ENCODE measurements around the gene EFEMP2.
"Not testable (repeated sequence)": the region's sequence is repeated elsewhere in the genome, so short reads cannot be mapped to it uniquely, and the experiment has no call there.

Gene EFEMP2

GRCh38 chr11:65853246-65853979 is 19.2 kb downstream of the EFEMP2 start:
- no peak for DNase-seq

GRCh38 chr11:65852508-65853245 is 19.9 kb downstream of the EFEMP2 start:
- no peak for DNase-seq

GRCh38 chr11:65851811-65852507 is 20.6 kb downstream of the EFEMP2 start:
- DNase-seq: no peak

- no peak for DNase-seq
These were observed 21.5 kb downstream of the EFEMP2 start for GRCh38 chr11:65851083-65851579.

DNA sequence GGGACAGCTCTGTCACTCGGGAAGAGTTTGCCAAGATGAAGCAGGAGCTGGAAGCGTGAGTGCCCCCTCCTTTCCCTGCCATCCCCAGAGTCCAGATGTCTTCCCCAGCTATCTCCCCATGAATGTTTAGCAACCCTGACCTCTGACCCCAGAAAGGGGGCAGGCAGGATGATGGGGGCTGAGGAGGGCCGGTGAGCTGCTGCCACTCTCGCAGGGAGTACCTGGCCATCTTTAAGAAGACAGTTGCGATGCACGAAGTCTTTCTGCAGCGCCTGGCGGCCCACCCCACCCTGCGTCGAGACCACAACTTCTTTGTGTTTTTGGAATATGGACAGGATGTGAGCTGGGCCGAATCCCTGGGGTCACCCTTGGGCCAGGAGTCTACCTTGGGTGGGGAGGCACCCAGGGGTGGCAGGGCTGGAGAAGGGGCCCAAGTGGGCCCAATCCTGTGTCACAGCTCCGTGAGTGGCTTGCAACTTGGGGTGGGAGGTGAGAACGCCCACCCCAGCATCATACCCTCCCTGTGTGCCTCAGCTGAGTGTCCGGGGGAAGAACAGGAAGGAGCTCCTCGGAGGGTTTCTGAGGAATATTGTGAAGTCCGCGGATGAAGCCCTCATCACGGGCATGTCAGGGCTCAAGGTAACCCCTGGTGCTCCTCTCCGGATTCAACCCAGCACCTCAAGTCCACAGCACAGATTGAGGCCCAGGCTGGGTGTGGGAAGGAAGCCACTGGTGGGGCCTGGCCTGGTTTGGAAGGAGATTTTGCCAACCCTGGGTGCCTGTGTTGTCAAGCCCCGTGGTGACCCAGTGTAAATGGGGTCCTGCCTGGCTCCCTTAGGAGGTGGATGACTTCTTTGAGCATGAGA is 22.1 kb downstream of the EFEMP2 start:
- DNase-seq: no peak

DNA sequence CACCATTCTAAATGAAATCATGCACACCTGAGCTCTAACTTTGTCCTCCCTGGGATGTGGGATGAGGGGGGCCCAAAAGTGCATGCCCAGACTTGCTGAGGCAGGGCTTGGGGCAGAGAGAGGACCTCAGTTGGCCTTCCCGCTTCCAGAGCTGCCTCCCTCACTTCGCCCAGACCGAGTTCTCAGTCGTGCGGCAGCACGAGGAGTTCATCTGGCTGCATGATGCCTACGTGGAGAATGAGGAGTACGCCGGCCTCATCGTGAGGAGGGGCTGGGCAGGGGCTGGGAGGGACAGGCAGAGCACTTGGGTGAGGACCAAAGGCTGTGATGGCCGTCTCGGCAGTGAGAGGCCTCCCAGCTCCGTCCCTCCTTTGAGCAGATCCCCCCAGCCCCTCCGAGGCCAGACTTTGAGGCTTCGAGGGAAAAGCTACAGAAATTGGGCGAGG is 22.8 kb downstream of the EFEMP2 start:
- no peak for DNase-seq

- DNase-seq: no peak
These were observed 23.2 kb downstream of the EFEMP2 start for GRCh38 chr11:65849366-65849765.

DNA sequence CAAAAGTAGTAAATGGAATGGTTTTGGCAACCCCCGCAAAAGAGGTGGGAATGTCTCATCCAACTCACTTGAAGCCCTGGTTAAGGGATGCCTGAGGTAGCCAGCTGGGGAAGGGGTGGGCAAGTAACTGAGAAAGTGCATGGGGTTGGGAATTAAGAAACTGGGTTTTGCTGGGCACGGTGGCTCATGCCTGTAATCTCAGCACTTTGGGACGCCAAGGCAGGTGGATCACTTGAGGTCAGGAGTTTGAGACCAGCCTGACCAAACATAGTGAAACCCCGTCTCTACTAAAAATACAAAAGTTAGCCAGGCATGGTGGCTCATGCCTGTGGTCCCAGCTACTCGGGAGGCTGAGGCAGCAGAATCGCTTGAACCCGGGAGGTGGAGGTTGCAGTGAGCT is 23.9 kb downstream of the EFEMP2 start:
- not testable (repeated sequence) for DNase-seq

- DNase-seq: no peak
These were observed 24.9 kb downstream of the EFEMP2 start for GRCh38 chr11:65847746-65848145.

- no peak for DNase-seq
These were observed 28.2 kb downstream of the EFEMP2 start for GRCh38 chr11:65844231-65844872.

DNA sequence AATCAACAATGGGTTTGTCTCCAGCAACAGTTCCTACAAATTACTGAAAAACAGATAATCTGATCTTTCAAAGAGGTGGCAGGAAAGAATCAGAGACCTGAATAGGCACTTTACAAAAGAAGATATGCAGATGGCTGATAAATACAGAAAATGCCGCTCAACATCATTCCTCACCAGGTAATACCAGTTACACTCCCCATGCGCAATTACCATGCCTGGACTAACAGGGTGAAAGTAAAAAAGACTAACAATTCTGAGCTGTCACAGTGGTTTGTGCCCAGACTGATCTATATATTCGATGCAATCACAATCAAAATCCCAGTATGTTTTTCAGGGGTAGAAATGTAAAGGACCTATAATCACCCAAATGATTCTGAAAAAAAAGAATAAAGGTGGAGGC is 28.8 kb downstream of the EFEMP2 start:
- no peak for DNase-seq

- DNase-seq: no peak
These were observed 30.5 kb downstream of the EFEMP2 start for GRCh38 chr11:65842144-65842543.

GRCh38 chr11:65834202-65834601 is 38.4 kb downstream of the EFEMP2 start:
- DNase-seq: no peak

GRCh38 chr11:65833297-65834030 is 39.1 kb downstream of the EFEMP2 start, which contains the start of gene SNX32:
TSS of gene SNX32 (plus strand) at chr11:65833963. CDS start at chr11:65834066, 103 bp downstream.
- peak; percentile 93 for DNase-seq

DNA sequence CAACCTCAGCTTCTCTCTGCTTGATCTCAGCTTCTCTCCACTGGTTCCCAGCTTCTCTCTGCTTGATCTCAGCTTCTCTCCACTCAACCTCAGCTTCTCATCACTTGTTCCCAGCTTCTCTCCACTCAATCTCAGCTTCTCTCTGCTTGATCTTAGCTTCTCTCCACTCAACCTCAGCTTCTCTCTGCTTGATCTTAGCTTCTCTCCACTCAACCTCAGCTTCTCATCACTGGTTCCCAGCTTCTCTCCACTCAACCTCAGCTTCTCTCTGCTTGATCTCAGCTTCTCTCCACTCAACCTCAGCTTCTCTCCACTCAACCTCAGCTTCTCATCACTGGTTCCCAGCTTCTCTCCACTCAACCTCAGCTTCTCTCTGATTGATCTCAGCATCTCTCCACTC is 40.4 kb downstream of the EFEMP2 start:
- DNase-seq: not testable (repeated sequence)

- no peak for DNase-seq
These were observed 43.1 kb downstream of the EFEMP2 start for GRCh38 chr11:65829459-65829858.

DNA sequence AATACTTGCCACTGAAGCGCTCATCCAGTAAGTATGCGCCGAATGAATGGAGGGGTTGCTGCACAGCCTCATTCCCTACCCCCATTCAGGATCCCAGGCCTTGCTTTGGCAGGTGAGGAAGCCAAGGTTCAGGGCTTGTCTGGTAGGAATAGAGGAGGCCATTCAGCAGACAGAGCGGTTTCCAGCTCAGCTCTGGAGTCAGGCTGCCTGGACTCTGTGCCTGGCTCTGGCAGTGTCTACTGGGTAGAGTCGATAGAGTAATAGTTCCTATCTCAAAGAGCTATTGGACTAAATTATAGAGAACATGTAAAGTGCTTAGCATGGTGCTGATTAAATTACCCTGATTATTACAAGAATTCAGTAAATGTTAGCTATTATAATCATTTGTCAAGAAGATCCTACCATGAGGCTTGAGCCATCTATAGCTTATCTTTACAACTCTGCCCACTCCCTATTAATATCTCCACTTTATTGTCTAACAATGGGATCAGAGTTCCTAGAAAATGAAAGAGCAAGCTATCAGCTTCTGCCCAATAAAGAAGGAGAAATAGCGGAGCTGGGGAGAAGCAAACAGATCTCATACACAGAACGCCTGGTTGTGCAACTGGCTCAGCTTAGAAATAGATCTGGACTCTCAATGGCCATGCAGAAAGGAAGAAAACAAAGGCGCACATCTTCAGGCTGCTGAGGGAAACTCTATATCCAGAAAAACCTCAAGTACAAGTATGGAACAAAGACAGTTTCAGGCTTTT is 45.4 kb downstream of the EFEMP2 start:
- DNase-seq: no peak

GRCh38 chr11:65822776-65823528 is 49.6 kb downstream of the EFEMP2 start:
- DNase-seq: no peak

- no peak for DNase-seq
These were observed 51.5 kb downstream of the EFEMP2 start for GRCh38 chr11:65821107-65821506.
